Fibroblast of skin of right quadriceps (primary cell): ENCODE results near the gene PIP5KL1.
A peak's percentile ranks its signal among the peaks of the same experiment; 100 is the strongest.

ENCODE experiments used
- DNase-seq: peaks from one replicate; pipeline ENCODE4 v3.0.0-alpha.2; 2013

PIP5KL1 gene

GRCh38 chr9:127946728-127947127, 16.2 kb upstream of the PIP5KL1 start:
- DNase-seq = no peak

- DNase-seq = no peak
Observed at GRCh38 chr9:127945942-127946341, 15.4 kb upstream of the PIP5KL1 start.

GRCh38 chr9:127945338-127945737, 14.8 kb upstream of the PIP5KL1 start:
- DNase-seq = no peak

- DNase-seq = no peak
Observed at GRCh38 chr9:127944586-127945218, 14.1 kb upstream of the PIP5KL1 start.

- peak; percentile 70 for DNase-seq
Observed at GRCh38 chr9:127943731-127944144, 13.2 kb upstream of the PIP5KL1 start.

- DNase-seq = no peak
Observed at GRCh38 chr9:127943011-127943662, 12.6 kb upstream of the PIP5KL1 start.

GRCh38 chr9:127942216-127943010, 11.8 kb upstream of the PIP5KL1 start:
- peak; percentile 52 for DNase-seq

GRCh38 chr9:127941961-127942215, 11.3 kb upstream of the PIP5KL1 start:
- no peak for DNase-seq

- no peak for DNase-seq
Observed at GRCh38 chr9:127941062-127941960, 10.7 kb upstream of the PIP5KL1 start.

GRCh38 chr9:127940593-127940992, 10.0 kb upstream of the PIP5KL1 start:
- DNase-seq = no peak

GRCh38 chr9:127938298-127938690, 7.7 kb upstream of the PIP5KL1 start:
- no peak for DNase-seq

- peak; percentile 84 for DNase-seq
Observed at GRCh38 chr9:127937388-127938297, 7.1 kb upstream of the PIP5KL1 start, which contains the start of gene DPM2. Gene DPM2, minus strand, starts transcription at chr9:127937854. Its CDS starts 34 bp downstream, at chr9:127937820.

GRCh38 chr9:127937056-127937387, 6.4 kb upstream of the PIP5KL1 start:
- no peak for DNase-seq

GRCh38 chr9:127936347-127936852, 5.8 kb upstream of the PIP5KL1 start:
- no peak for DNase-seq

GRCh38 chr9:127935765-127936221, 5.2 kb upstream of the PIP5KL1 start:
- no peak for DNase-seq

GRCh38 chr9:127934986-127935385, 4.4 kb upstream of the PIP5KL1 start:
- DNase-seq = no peak

GRCh38 chr9:127934248-127934647, 3.7 kb upstream of the PIP5KL1 start:
- DNase-seq = no peak

GRCh38 chr9:127931092-127931881, 710 bp upstream of the PIP5KL1 start:
- peak; percentile 65 for DNase-seq

- no peak for DNase-seq
Observed at GRCh38 chr9:127929625-127929979, 975 bp downstream of the PIP5KL1 start.

- DNase-seq = no peak
Observed at GRCh38 chr9:127928676-127929624, 1.6 kb downstream of the PIP5KL1 start.
